ELR (cell line): ENCODE results near the gene ADGRV1.

Experiments
- DNase-seq: peaks from one replicate; pipeline ENCODE4 v3.0.0-alpha.2; 2015; ENCODE audit warnings: low read depth

The ADGRV1 gene

DNA sequence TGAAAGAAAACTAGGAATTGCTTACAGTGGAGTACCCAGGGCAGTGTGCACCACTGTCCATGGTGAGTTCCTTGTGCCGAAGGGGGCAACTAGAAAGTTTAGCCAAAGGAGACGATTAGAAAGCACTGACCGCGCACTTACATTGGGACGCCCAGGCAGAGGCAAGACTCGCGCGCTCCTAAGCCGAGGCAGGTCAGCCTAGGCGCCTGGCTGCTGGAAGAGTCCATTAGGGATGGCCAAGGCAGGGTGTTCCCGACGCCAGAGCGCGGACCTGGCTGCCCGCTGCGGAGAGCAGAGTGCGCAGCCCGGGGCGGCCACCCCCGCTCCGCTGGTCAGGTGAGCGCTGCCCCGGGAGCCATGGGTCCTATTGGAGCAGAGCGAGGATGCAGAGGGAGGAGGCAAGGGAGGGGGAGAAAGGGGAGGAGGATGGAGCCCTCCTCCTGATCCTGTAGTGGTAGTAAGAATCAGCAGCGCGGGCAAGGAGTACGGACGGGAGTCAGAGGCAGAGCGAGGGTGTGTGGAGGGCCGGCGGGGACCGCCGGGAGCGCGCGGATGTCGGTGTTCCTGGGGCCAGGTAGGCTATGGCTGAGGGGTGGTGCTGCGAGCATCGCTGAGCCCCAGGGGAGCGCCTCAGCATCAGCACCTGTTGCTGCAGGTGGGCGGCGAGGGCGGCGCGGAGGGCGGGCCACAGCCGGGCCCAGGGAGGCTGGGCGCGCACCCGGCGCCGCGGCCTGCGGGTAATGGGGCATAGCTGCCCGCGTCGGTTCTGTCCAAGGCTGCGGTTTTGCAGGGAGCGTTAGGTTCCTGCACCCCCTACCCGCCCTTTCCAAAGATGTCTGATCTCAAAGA is at the start of gene ADGRV1:
Gene ADGRV1, plus strand, starts transcription at position 454 of the 849 bp plus-strand sequence. Its CDS starts 99 bp downstream, at position 553.
- peak; percentile 38 for DNase-seq

DNA sequence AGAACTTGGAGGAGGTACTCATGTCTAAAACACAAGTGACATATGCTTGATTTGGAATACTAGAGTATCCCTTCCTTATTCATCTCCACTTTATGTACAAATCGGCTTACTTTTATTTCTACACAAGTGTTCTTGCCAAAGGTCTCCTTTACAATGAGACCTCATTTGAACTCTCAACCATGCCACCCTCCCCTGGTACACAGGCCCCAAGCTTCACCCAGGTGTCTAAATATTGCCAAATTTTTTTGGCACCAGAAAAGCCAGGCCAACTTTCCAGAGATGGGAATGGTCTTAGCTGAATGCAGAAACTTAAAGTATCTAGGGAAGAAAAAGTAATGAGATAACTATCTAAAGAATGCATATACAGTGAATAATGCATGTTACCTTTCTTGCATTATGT is 48.2 kb upstream of the ADGRV1 start:
- DNase-seq, result no peak

DNA sequence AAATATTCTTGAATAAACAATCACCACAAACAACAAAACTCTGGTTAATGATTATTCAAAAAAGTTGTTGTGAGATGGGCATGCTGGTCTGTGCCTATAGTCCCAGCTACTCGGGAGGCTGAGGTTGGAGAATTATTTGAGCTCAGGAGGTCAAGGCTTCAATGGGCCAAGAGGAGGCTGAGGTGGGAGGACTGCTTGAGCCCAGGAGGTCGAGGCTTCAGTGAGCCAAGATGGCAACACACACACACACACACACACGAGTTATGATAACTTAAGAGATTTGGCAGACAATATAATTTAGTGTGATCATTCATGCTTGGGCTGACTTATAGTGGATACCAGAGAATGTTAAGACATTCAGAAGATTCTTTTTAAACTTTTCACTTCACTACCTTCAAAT is 44.1 kb upstream of the ADGRV1 start:
- DNase-seq, result no peak

GRCh38 chr5:90518661-90519060 is 39.9 kb upstream of the ADGRV1 start:
- DNase-seq, result peak; percentile 68

GRCh38 chr5:90519081-90519480 is 39.5 kb upstream of the ADGRV1 start:
- no peak for DNase-seq

GRCh38 chr5:90528601-90529193 is 29.9 kb upstream of the ADGRV1 start:
- DNase-seq, result peak; percentile 33

- peak; percentile 97 for DNase-seq
Observed at GRCh38 chr5:90529194-90529938, 29.2 kb upstream of the ADGRV1 start, which contains the start of gene LYSMD3. TSS of gene LYSMD3 (minus strand) at chr5:90529584. CDS start at chr5:90525289, 4,295 bp downstream.

DNA sequence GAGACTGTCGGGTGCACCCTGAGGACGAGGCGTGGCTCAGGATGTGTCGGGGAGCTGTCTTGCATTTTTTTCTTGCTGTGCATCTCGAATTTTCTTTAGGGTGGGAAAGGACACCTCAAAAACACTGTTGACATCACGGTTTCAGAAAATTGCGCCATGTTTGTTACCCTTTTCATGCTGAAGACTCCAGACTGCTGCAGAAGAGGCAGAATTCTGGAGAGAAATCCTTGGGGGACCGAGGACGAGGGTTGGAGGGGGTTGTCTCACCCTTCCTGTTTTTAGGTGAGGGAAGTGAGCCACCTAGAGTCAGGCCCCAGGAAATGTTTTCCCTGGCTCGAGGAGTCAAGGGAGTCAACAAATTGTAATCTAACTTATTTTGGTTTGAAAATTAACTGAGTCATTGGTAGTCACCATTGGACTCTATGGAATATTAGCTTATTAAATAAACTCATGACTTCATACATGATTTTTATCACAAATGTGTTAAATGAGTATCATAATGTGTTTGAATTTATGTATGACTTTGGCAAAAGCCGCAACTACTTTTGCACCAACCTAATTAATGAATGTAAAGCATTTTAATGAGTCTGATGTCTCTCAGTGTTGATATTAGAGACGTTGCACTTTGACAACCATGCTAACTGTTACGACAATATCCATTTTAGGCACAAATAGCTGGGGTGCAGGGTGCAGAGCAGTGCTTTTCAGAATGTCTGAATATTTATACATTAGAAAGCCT is 28.5 kb upstream of the ADGRV1 start:
- peak; percentile 86 for DNase-seq

GRCh38 chr5:90530736-90531487 is 27.7 kb upstream of the ADGRV1 start:
- no peak for DNase-seq

DNA sequence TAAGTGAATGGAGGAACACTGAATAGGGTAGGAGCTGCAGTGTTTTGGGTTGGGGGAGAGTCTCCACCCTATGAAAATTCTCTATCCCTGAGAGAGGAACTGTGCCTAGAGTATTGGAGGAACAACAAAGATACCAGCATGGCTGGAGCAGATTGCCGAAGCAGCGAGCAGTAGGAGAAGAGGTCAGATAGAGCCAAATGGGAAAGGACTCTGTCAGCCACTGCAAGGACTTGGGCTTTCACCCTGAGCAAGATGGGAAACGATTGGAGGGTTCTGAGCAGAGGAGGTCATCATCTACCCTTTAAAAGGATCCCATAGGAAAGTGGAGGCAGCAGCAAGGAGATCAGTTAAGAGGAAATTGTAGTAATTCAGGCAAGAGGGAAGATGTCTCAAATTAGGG is 24.8 kb upstream of the ADGRV1 start:
- DNase-seq, result no peak

DNA sequence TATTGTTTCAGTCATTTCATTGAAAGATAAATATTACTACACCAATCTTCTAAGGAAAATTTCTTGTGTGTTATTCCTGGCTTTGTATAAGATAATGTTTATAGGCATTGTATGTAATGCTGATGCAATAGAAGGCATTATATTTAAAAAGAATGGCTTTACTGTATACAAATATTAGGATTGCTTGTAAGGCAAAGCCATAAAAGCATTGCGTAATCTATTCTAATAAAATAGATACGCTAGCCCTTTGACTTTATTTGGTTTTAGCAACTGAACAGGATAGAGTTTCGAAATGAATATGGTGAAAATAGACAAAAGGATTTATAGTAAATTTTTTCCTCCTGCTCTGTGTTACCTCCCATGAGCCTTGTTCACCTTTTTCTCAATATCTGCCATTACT is 23.7 kb upstream of the ADGRV1 start:
- no peak for DNase-seq

- no peak for DNase-seq
Observed at GRCh38 chr5:90542827-90543519, 15.6 kb upstream of the ADGRV1 start.

- DNase-seq, result no peak
Observed at GRCh38 chr5:90545511-90545910, 13.1 kb upstream of the ADGRV1 start.

DNA sequence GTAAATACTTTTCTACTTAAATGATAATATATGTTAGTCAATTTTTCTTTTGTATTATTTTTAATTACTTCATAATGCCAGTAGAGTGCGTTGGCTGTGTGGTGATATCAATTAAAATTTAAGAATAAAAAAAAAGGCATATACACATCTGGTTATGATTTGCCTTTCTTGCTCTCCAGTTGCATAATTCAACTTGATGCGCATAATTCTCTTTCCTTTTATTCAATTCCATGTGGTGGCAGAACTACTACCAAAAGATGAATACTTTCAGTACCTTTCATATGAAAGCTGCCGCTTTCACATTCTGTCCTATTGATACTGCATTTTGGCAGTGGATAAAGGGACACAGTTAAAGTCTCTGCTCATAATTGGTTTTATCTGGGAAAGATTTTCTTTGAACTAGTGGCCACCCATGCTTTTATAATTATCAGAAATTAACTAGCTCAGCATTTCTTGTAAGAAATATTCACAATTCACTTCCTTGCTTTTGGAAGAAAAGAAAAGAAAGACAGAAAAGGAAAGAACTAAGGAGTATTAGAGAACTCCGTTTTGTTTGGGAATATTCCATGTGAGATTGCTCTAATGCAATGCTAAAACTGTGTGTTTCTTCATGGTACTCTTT is 12.3 kb upstream of the ADGRV1 start:
- DNase-seq, result no peak

GRCh38 chr5:90547072-90547536 is 11.5 kb upstream of the ADGRV1 start:
- DNase-seq, result no peak

DNA sequence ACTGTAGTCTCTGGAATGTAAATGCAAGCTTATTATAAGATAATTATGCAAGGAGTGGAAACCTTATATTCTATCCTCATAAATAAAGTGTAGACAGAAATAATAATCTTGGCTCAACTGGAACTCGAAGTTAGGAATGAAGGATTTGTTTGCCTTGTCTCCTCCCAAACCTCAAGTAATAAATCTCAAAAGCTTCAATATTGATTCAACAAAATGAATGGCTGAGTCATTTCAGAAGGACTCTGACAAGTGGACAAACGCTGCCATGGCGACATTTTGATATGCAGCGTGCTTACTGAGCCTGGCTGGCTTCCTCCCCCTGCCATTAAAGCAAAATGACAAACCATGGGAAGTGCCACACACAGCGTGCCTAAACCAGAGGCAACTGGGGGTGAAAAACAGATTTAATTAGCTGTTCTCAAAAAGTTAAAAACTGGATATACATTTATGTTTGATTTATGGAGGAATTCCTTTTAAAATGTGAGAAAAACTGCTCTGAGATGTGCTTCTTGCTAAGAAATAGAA is 10.5 kb upstream of the ADGRV1 start:
- DNase-seq, result no peak

DNA sequence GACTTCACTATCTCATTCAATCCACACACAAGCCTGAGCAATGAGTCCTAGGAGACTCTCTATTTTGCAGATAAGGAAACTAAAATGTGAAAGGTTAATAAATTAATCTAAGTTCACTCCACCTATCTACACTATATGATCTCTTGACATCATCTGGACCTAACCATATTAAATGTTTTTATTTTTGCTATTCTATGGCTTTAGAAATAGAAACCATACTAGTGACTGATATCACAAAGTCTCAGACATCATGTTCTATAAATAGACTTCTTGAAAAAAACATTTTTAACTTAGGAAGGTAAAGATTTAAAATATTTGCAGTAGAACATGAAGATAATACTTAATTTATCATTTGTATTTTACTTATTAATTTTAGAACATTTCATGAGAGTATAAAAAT is 9.4 kb upstream of the ADGRV1 start:
- no peak for DNase-seq

DNA sequence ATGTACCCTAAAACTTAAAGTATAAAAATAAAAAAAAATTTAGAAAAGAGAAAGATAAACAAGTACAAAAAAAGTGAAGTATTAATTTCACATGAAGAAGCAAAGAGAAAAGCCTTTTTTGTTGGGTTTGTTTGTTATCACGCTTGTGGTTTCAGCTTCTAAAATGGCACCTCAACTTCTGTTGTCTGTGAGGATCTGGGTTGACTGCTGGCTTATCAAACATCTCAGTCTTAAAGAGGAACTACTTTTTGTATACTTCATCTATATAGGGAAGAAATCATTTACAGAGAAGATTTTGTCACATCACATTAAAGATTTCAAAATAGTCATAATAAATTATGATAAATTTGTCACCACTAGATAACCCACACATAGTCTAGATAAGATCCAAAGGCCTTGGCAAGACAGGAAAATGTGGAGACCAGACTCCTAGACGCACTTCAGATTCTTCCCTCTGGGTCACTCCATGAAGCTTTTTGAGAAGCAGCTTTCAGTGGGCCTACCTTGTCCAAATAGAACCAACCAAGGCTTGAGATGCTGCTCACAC is 8.8 kb upstream of the ADGRV1 start:
- DNase-seq, result no peak

- DNase-seq, result no peak
Observed at GRCh38 chr5:90550963-90551362, 7.6 kb upstream of the ADGRV1 start.

- DNase-seq, result no peak
Observed at GRCh38 chr5:90551376-90551775, 7.2 kb upstream of the ADGRV1 start.
